B cell (primary cell): Measurements from ENCODE around the gene GLI3. TPM values are rescaled to one million over a fixed set of nuclear protein-coding genes. Genes with fewer than 3 reads are reported as not detected.

Experiments used
- ATAC-seq: fragments of 200-7000 bp; cut with Tn5 transposase; one replicate; pipeline ENCODE4 v1.10.0; 2021; ENCODE audit warnings: low read depth, mild to moderate bottlenecking, moderate number of reproducible peaks, moderate library complexity
- CTCF ChIA-PET: fragments of 350-600 bp; sonication (Branson Sonifier 250); formaldehyde crosslinking; loops from one replicate; lab custom pipeline; 2021; ENCODE audit warnings: antibody characterized with exemption, inconsistent platforms; lab: Charles Lee
- POLR2A ChIA-PET: fragments of 350-600 bp; sonication (Branson Sonifier 250); formaldehyde crosslinking; loops from one replicate; lab custom pipeline; 2021; ENCODE audit warnings: antibody characterized with exemption; lab: Charles Lee
- DNase-seq: peaks from one replicate; pipeline ENCODE4 v3.0.0; 2013
- H2AFZ ChIP-seq: 2 replicates; pipeline ENCODE4 v1.6.1; 2012; ENCODE audit warnings: mild to moderate bottlenecking, low read depth, low read length; ENCODE audit not compliant: insufficient read depth, poor library complexity, severe bottlenecking
- H3K27ac ChIP-seq, 2 donors: 1 replicate in 1 of 2; 2 replicates in 1 of 2; pipeline ENCODE4 v1.5.1; 2012 to 2013; ENCODE audit warnings: low read length in 2 of 2, mild to moderate bottlenecking in 2 of 2, moderate library complexity in 1 of 2
- H3K27me3 ChIP-seq, 4 experiments: fragments of 200-600 bp in 1 of 4; sonication (generic) in 1 of 4; replicated peaks in 1 of 4; 1 replicate in 2 of 4; 2 replicates in 2 of 4; pipeline versions ENCODE4 v1.6.1 to v1.7.0; 2013 to 2016; ENCODE audit warnings: low read length in 3 of 4, mild to moderate bottlenecking in 2 of 4, mixed read lengths in 1 of 4, moderate library complexity in 1 of 4; ENCODE audit not compliant: insufficient read depth in 4 of 4, control insufficient read depth in 3 of 4; ENCODE audit errors: control extremely low read depth in 1 of 4
- H3K36me3 ChIP-seq, 2 experiments: replicated peaks in 1 of 2; 1 replicate in 1 of 2; 2 replicates in 1 of 2; pipeline versions ENCODE4 v1.6.1 to v1.7.1; 2013; ENCODE audit warnings: low read length in 1 of 2; ENCODE audit not compliant: insufficient read depth in 2 of 2, control insufficient read depth in 1 of 2; ENCODE audit errors: control extremely low read depth in 1 of 2, extremely low read depth in 1 of 2
- H3K4me1 ChIP-seq, 2 donors: fragments of 200-600 bp in 1 of 2; sonication (generic) in 1 of 2; 1 replicate in 1 of 2; 2 replicates in 1 of 2; pipeline versions ENCODE4 v1.5.1 to v1.6.1; 2013 to 2017; ENCODE audit warnings: low read length in 2 of 2; ENCODE audit not compliant: control insufficient read depth in 2 of 2, insufficient read depth in 2 of 2
- H3K4me2 ChIP-seq: replicated peaks from 2 replicates; pipeline ENCODE3; 2012; ENCODE audit warnings: mild to moderate bottlenecking, low read depth, low read length; ENCODE audit not compliant: poor library complexity, severe bottlenecking
- H3K4me3 ChIP-seq, 5 experiments: fragments of 200-600 bp in 1 of 5; sonication (generic) in 1 of 5; 1 replicate in 3 of 5; 2 replicates in 2 of 5; pipeline versions ENCODE4 v1.5.1 to v1.7.0; 2011 to 2016; ENCODE audit warnings: low read length in 4 of 5, mild to moderate bottlenecking in 4 of 5, low read depth in 2 of 5, control low read depth in 1 of 5, moderate library complexity in 1 of 5; ENCODE audit not compliant: insufficient read depth in 1 of 5; ENCODE audit errors: control extremely low read depth in 1 of 5, extremely low read depth in 1 of 5
- H3K79me2 ChIP-seq: fragments of 200-600 bp; sonication (generic); one replicate; pipeline ENCODE4 v1.6.0; 2016; ENCODE audit warnings: low read length; ENCODE audit not compliant: control insufficient read depth, insufficient read depth
- H3K9ac ChIP-seq: fragments of 200-600 bp; sonication (generic); 2 replicates; pipeline ENCODE4 v1.6.1; 2017; ENCODE audit warnings: mild to moderate bottlenecking, low read length, moderate library complexity
- H3K9me3 ChIP-seq, 3 donors: one replicate each; pipeline versions ENCODE4 v1.6.1 to v1.7.1; 2013; ENCODE audit warnings: low read length in 2 of 3; ENCODE audit not compliant: control insufficient read depth in 2 of 3, insufficient read depth in 1 of 3; ENCODE audit errors: control extremely low read depth in 1 of 3
- H4K20me1 ChIP-seq: 2 replicates; pipeline ENCODE4 v1.6.0; 2012; ENCODE audit warnings: mild to moderate bottlenecking, low read length; ENCODE audit not compliant: insufficient read depth, control insufficient read depth, poor library complexity, severe bottlenecking
- H3K27ac Mint-ChIP-seq: one replicate; pipeline ENCODE4 v1.8.0; 2021; ENCODE audit warnings: mixed read lengths
- H3K27me3 Mint-ChIP-seq: one replicate; pipeline ENCODE4 v1.8.0; 2021; ENCODE audit warnings: mixed read lengths
- H3K4me1 Mint-ChIP-seq: one replicate; pipeline ENCODE4 v1.8.0; 2021; ENCODE audit warnings: mixed read lengths
- H3K4me3 Mint-ChIP-seq: one replicate; pipeline ENCODE4 v1.8.0; 2021; ENCODE audit warnings: mixed read lengths
- H3K9me3 Mint-ChIP-seq: one replicate; pipeline ENCODE4 v1.8.0; 2022; ENCODE audit warnings: mixed read lengths; ENCODE audit not compliant: insufficient read depth
- CTCF ChIP-seq: fragments of 200-600 bp; IDR thresholded peaks from one replicate; pipeline ENCODE4 v1.8.0; 2022; ENCODE audit warnings: antibody characterized with exemption, mild to moderate bottlenecking
- EZH2 ChIP-seq: IDR thresholded peaks from 2 replicates; pipeline ENCODE4 v1.6.1; 2012; ENCODE audit warnings: borderline replicate concordance, low read depth, mild to moderate bottlenecking, moderate library complexity, low read length; ENCODE audit not compliant: insufficient read depth, poor library complexity, severe bottlenecking
- WGBS: methylation state at CpG from one replicate; pipeline ENCODE4 v1.1.5; 2013; ENCODE audit warnings: missing lambda C conversion rate; ENCODE audit not compliant: insufficient coverage; 5-methylcytosine and 5-hydroxymethylcytosine counted together
- intact Hi-C: fragments of 100-400 bp; cut with micrococcal nuclease; formaldehyde crosslinking; loops from one replicate; pipeline ENCODE4 v1.10.0; 2022
- polyA plus RNA-seq: library from polyadenylated mRNA; depleted of rRNA; stranded (reverse); fragments of >200 nt; gene quantifications from 2 replicates; pipeline ENCODE4 v1.2.3, GENCODE V29; 2012
- total RNA-seq, 2 donors: library from RNA; stranded (reverse); fragments of 120-200 nt in 1 of 2; gene quantifications; 1 replicate in 1 of 2; 2 replicates in 1 of 2; pipeline versions ENCODE4 v1.2.3 to v1.2.4, GENCODE V29; 2013 to 2022

GLI3 gene
- total and polyA plus RNA-seq, 2 donors (not counting 1 experiment from before 2014, with no cell fraction given): not detected

- peaks cover 2 to 16% (median 10%) of the 10 kb centered on the region in 3 donors for H3K9me3 ChIP-seq
- TF ChIP-seq EZH2 (no peak), CTCF (no peak)
- H3K36me3 ChIP-seq: no peaks in the 10 kb centered on the region
- Mint-ChIP-seq H3K9me3 (peaks cover 9% of the 10 kb centered on the region), H3K4me3 (no peak overlapping the region), H3K27me3 (peaks cover 19% of the 10 kb centered on the region), H3K27ac (no peak overlapping the region), H3K4me1 (no peaks in the 10 kb centered on the region)
- H2AFZ ChIP-seq: no peak overlapping the region
- DNase-seq (no peak), ATAC-seq (no peak)
- H3K79me2 ChIP-seq: no peaks in the 10 kb centered on the region
- H3K9ac ChIP-seq: no peak overlapping the region
- 75% methylated on average over 2 of the region's 10 CpGs for WGBS
- H3K27me3 ChIP-seq: peaks cover 0 to 7% (median 0%) of the 10 kb centered on the region in 4 experiments
- POLR2A ChIA-PET: no interaction called here
- no peaks in the 10 kb centered on the region for H3K4me1 ChIP-seq
- no peak overlapping the region for H3K4me2 ChIP-seq
- no peak overlapping the region for H3K4me3 ChIP-seq
- no peaks in the 10 kb centered on the region for H4K20me1 ChIP-seq
- CTCF ChIA-PET: no interaction called here
- H3K27ac ChIP-seq: no peak overlapping the region
- intact Hi-C loops: no loop called here
Observed at GRCh38 chr7:42011846-42012245, 225.2 kb downstream of the GLI3 start.

- Mint-ChIP-seq H3K27ac (no peak overlapping the region), H3K9me3 (peaks cover 9% of the 10 kb centered on the region), H3K4me3 (no peak overlapping the region), H3K4me1 (no peaks in the 10 kb centered on the region), H3K27me3 (peaks cover 19% of the 10 kb centered on the region)
- Histone ChIP-seq H3K9me3 (peaks cover 2 to 13% (median 10%) of the 10 kb centered on the region in 3 donors), H3K4me3 (no peak overlapping the region), H3K27ac (no peak overlapping the region), H3K36me3 (no peaks in the 10 kb centered on the region), H3K4me1 (no peaks in the 10 kb centered on the region), H3K9ac (no peak overlapping the region), H4K20me1 (no peaks in the 10 kb centered on the region), H2AFZ (no peak overlapping the region), H3K27me3 (peaks cover 0 to 7% (median 0%) of the 10 kb centered on the region in 4 experiments), H3K4me2 (no peak overlapping the region), H3K79me2 (no peaks in the 10 kb centered on the region)
- POLR2A ChIA-PET: no interaction called here
- ATAC-seq (no peak), DNase-seq (no peak)
- TF ChIP-seq CTCF: no peak
- TF ChIP-seq EZH2: no peak
- intact Hi-C loops: no loop called here
- CTCF ChIA-PET: no interaction called here
Observed at GRCh38 chr7:42010751-42011150, 226.3 kb downstream of the GLI3 start.
